Activated CD4-positive, alpha-beta T cell treated with anti-CD3 and anti-CD28 coated beads for 36 hours (primary cell): Measurements from ENCODE around the gene SNX6. TPM values are rescaled to one million over a fixed set of nuclear protein-coding genes. Genes with fewer than 3 reads are reported as not detected.

Source experiments
- ATAC-seq: fragments of 200-7000 bp; cut with Tn5 transposase; one replicate; pipeline ENCODE4 v1.10.0; 2021; ENCODE audit warnings: mild to moderate bottlenecking, moderate library complexity
- CTCF ChIA-PET: fragments of 350-600 bp; sonication (Branson Sonifier 250); formaldehyde crosslinking; loops from one replicate; lab custom pipeline; 2021; ENCODE audit warnings: antibody characterized with exemption; lab: Charles Lee
- POLR2A ChIA-PET: fragments of 350-600 bp; sonication (Branson Sonifier 250); formaldehyde crosslinking; loops from one replicate; lab custom pipeline; 2021; ENCODE audit warnings: antibody characterized with exemption, inconsistent platforms; lab: Charles Lee
- DNase-seq: peaks from one replicate; pipeline ENCODE4 v3.0.0-alpha.2; 2020
- H3K27ac Mint-ChIP-seq: one replicate; pipeline ENCODE4 v1.8.0; 2021; ENCODE audit warnings: mixed read lengths
- H3K27me3 Mint-ChIP-seq: one replicate; pipeline ENCODE4 v1.8.0; 2021; ENCODE audit warnings: mixed read lengths
- H3K36me3 Mint-ChIP-seq: one replicate; pipeline ENCODE4 v1.8.0; 2021; ENCODE audit warnings: low read depth, mixed read lengths
- H3K4me1 Mint-ChIP-seq: one replicate; pipeline ENCODE4 v1.8.0; 2021; ENCODE audit warnings: mixed read lengths
- H3K4me3 Mint-ChIP-seq: one replicate; pipeline ENCODE4 v1.8.0; 2021; ENCODE audit warnings: mild to moderate bottlenecking, moderate library complexity, mixed read lengths
- H3K9me3 Mint-ChIP-seq: one replicate; pipeline ENCODE4 v1.8.0; 2021; ENCODE audit warnings: low read depth, mixed read lengths
- intact Hi-C, 2 experiments: fragments of 100-400 bp; cut with DNase I in 1 of 2; cut with micrococcal nuclease in 1 of 2; formaldehyde crosslinking; loops; one replicate each; pipeline versions ENCODE4 v1.14.2 to v1.15.1; 2022 to 2024; cut with DNase I, micrococcal nuclease
- total RNA-seq, 2 experiments: library from RNA; stranded (reverse); gene quantifications; one replicate each; pipeline ENCODE4 v1.2.3, GENCODE V29; 2021

SNX6 gene
- total RNA-seq, 2 experiments from 2014 or later: 77.3 to 78.7 TPM

DNA sequence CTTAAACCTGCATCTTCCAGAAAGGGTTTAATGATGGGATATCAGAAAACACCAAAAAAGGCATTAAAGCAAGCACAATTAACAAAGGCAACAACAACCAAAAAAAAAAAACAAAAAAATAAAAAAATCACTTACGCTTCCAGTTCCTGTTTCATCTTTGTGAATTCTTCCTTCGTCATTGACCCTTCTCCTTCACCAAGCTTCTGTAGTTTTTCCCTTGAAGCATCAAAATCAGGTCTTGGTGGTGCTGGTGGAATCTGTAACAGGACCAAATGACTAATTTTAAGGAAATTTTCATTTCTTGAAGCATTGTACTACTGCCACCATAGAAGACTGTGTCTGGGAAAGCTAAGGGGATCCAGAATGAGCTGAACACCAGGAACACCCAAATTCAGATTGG, 24.5 kb downstream of the SNX6 start:
- ChIA-PET POLR2A (no interaction called here), CTCF (interaction anchor here (0.6 kb wide), 2 partner anchors 654 to 810 kb away, joined by 3 to 4 read pairs; no protein-coding TSS in a partner anchor)
- Mint-ChIP-seq H3K9me3 (no peaks in the 10 kb centered on the region), H3K4me3 (no peak overlapping the region), H3K36me3 (peaks cover 41% of the 10 kb centered on the region), H3K27me3 (no peaks in the 10 kb centered on the region), H3K4me1 (peaks cover 3% of the 10 kb centered on the region), H3K27ac (no peak overlapping the region)
- ATAC-seq (no peak), DNase-seq (no peak)
- intact Hi-C loops: no loop called here

DNA sequence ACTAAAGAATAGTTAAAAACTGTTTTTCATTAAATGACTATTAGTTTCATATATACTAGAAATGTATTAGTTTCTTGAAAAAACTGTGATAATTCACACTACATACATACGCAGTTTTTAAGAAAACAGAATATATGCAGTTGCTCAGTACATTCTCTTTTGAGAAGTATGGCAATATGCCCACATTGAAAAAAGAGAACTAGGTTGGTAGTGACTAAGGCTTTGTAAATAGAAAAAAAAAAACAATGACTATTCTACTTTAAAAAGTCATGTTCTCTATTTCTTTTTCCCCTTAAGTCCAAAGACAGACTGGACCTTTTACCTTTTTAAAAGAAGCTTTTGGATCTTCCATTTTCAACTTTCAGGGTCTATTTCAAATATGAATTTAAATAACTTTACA, 25.0 kb downstream of the SNX6 start:
- intact Hi-C loops: no loop called here
- H3K9me3 Mint-ChIP-seq: no peaks in the 10 kb centered on the region
- POLR2A ChIA-PET: no interaction called here
- H3K4me1 Mint-ChIP-seq: peaks cover 3% of the 10 kb centered on the region
- H3K36me3 Mint-ChIP-seq: peaks cover 40% of the 10 kb centered on the region
- CTCF ChIA-PET: interaction anchor here (0.6 kb wide), 2 partner anchors 653 to 810 kb away, joined by 3 to 4 read pairs; no protein-coding TSS in a partner anchor
- H3K4me3 Mint-ChIP-seq: no peak overlapping the region
- no peak for ATAC-seq
- no peak overlapping the region for H3K27ac Mint-ChIP-seq
- no peaks in the 10 kb centered on the region for H3K27me3 Mint-ChIP-seq
- no peak for DNase-seq

DNA sequence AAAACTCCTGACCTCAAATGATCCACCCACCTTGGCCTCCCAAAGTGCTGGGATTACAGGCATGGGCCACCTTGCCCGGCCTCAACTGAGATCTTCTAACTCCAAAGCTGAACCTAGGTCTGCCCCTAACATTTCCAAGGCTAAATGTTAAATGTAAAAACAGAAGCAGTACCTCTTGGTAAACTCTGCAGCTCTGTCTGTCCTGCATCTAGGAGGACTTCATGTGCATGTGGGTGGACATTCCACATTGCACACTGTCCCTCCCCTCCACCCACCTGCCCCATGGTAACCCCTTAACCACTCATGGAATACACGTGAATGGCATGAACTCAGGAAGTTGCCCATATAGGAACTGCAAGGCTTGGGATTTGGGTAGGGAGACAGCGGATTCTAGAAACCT, 33.1 kb downstream of the SNX6 start:
- intact Hi-C loops: no loop called here
- H3K27ac Mint-ChIP-seq: no peak overlapping the region
- no peaks in the 10 kb centered on the region for H3K4me1 Mint-ChIP-seq

DNA sequence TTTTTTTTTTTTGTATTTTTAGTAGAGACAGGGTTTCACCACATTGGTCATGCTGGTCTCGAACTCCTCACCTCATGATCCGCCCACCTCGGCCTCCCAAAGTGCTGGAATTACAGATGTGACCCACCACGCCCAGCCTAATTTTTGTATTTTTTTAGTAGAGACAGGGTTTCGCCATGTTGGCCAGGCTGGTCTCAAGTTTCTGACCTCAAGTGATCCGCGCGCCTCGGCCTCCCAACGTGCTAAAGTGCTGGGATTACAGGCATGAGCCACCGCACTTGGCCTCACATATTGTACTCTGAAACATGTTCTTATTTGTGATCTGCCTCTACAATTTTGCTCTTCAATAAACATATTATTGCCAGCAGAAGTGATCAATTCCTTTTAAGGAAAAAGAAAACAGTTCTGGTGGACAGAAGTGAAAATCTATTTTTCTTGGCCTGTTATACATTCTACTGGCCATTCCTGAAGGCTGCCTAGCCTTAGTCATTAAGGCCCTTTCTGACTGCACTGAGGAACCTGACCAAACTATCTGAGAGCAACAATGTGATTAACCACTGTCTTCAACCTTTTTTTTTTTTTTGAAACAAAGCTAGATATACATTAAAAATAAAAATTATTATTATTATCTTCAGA, 36.1 kb downstream of the SNX6 start:
- Mint-ChIP-seq H3K9me3 (no peaks in the 10 kb centered on the region), H3K4me3 (no peak overlapping the region), H3K36me3 (peaks cover 48% of the 10 kb centered on the region), H3K4me1 (peaks cover 3% of the 10 kb centered on the region), H3K27me3 (no peaks in the 10 kb centered on the region), H3K27ac (no peak overlapping the region)
- POLR2A ChIA-PET: no interaction called here
- ATAC-seq (no peak), DNase-seq (no peak)
- intact Hi-C loops: no loop called here
- CTCF ChIA-PET: no interaction called here

More for the DNA sequence above, 33.1 kb downstream of the SNX6 start:
- H3K36me3 Mint-ChIP-seq: peaks cover 52% of the 10 kb centered on the region
- ATAC-seq (no peak), DNase-seq (no peak)
- POLR2A ChIA-PET: interaction anchor here (0.6 kb wide), 1 partner anchor 66 kb away, joined by 4 read pairs; no protein-coding TSS in a partner anchor
- CTCF ChIA-PET: interaction anchor here (0.6 to 0.8 kb wide), 3 partner anchors 24 to 631 kb away, joined by 3 to 6 read pairs (median 3); no protein-coding TSS in a partner anchor
- no peaks in the 10 kb centered on the region for H3K27me3 Mint-ChIP-seq
- no peaks in the 10 kb centered on the region for H3K9me3 Mint-ChIP-seq
- no peak overlapping the region for H3K4me3 Mint-ChIP-seq

DNA sequence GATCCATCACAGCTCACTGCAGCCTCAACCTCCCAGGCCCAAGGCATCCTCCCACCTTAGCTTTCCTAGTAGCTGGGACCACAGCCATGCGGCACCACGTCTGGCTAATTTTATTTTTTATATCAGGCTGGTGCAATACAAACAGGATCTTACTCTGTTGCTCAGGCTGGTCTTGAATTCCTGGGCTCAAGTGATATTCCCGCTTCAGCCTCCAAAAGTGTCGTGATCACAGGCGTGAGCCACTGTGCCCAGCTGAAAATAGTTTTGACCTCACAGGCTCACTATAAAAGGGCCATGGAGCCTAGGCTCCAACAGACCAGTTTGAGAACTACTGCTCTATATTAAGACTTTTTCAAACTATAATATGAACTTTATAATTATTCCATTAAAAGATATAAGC, 37.3 kb downstream of the SNX6 start:
- CTCF ChIA-PET: interaction anchor here (0.6 kb wide), 1 partner anchor 314 kb away, joined by 3 read pairs; no protein-coding TSS in a partner anchor
- Mint-ChIP-seq H3K9me3 (no peaks in the 10 kb centered on the region), H3K27ac (no peak overlapping the region), H3K4me3 (no peak overlapping the region), H3K27me3 (no peaks in the 10 kb centered on the region), H3K4me1 (peaks cover 3% of the 10 kb centered on the region), H3K36me3 (peaks cover 45% of the 10 kb centered on the region)
- DNase-seq (no peak), ATAC-seq (no peak)
- POLR2A ChIA-PET: no interaction called here
- intact Hi-C loops: no loop called here

DNA sequence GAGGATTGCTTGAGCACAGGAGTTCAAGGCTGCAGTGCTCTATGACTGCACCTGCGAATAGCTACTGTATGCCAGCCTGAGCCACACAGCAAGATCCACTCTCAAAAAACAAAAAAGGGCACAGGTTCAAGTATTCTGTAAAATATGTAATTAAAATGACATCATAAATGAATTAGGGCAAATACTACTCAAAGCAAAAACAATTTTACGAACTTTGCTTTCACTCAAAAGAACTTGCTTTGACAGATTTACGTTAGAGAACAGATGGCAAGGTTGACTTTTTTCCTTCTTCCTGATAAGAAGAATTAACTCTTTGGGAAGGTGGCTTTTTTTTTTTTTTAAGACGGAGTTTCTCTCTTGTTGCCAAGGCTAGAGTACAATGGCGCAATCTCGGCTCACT, 46.4 kb downstream of the SNX6 start:
- Mint-ChIP-seq H3K27ac (no peak overlapping the region), H3K4me1 (no peaks in the 10 kb centered on the region), H3K9me3 (no peaks in the 10 kb centered on the region), H3K27me3 (no peaks in the 10 kb centered on the region), H3K36me3 (peaks cover 39% of the 10 kb centered on the region), H3K4me3 (no peak overlapping the region)
- ChIA-PET CTCF (interaction anchor here (0.8 kb wide), 1 partner anchor 284 kb away, joined by 3 read pairs; no protein-coding TSS in a partner anchor), POLR2A (no interaction called here)
- intact Hi-C loops: no loop called here
- no peak for ATAC-seq
- DNase-seq: no peak

DNA sequence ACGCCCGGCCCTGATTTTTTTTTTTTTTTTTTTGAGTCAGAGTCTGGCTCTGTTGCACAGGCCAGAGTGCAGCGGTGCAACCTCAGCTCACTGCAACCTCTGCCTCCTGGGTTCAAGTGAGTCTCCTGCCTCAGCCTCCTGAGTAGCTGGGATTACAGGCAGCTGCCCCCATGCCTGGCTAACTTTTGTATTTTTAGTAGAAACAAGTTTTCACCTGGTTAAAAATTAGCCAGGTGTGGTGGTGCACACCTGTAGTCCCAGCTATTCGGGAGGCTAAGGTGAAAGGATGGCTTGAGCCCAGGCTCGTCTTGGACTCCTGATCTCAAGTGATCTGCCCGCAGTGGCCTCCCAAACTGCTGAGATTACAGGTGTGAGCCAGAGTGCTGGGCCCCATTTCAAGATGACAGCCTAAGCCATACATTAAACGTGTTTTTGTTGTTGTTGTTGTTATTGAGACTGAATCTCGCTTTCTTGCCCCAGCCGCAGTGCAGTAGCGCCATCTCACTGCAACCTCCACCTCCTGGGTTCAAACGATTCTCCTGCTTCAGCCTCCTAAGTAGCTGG, 47.7 kb downstream of the SNX6 start:
- DNase-seq: no peak
- CTCF ChIA-PET: interaction anchor here (0.7 kb wide), 1 partner anchor 14 kb away, joined by 4 read pairs; no protein-coding TSS in a partner anchor
- Mint-ChIP-seq H3K4me3 (no peak overlapping the region), H3K4me1 (no peaks in the 10 kb centered on the region), H3K9me3 (no peaks in the 10 kb centered on the region), H3K36me3 (peaks cover 40% of the 10 kb centered on the region), H3K27me3 (no peaks in the 10 kb centered on the region), H3K27ac (no peak overlapping the region)
- intact Hi-C loops: no loop called here
- ATAC-seq: no peak
- POLR2A ChIA-PET: no interaction called here

DNA sequence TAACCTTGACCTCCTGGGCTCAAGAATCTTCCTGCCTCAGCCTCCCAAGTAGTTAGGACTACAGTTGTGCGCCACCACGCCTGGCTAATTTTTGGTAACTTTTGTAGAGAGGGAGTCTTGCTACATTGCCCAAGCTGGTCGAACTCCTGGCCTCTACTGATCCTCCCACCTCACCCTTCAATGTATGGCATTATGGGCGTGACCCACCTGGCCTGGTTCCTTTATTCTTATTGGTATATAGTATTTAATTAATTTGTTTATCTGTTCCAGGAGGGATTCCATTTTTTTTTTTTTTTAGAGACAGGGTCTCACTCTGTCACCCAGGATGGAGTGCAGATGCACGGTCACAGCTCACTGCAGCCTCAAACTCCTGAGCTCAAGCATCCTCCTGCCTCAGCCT, 49.6 kb downstream of the SNX6 start:
- ATAC-seq (no peak), DNase-seq (no peak)
- Mint-ChIP-seq H3K27ac (no peak overlapping the region), H3K4me1 (no peaks in the 10 kb centered on the region), H3K4me3 (no peak overlapping the region), H3K9me3 (no peaks in the 10 kb centered on the region), H3K36me3 (peaks cover 33% of the 10 kb centered on the region), H3K27me3 (no peaks in the 10 kb centered on the region)
- intact Hi-C loops: no loop called here
- ChIA-PET POLR2A (no interaction called here), CTCF (no interaction called here)

DNA sequence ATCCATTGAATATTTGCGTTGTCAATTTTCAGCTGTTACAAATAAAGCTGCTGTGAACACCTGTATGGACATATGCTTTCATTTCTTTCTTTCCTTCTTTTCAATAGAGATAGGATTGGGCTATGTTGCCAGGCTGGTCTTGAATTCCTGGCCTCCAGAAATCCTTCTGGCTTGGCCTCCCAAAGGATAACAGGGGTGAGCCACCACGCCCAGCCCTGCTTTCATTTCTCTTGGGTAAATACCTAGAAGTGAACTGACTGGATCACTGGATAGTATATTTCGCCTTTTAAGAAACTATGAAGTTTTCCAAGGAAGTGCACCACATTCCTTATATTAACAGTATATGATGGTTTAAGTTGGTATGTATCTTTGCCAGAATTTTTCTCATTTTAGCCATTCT, 58.2 kb downstream of the SNX6 start:
- CTCF ChIA-PET: no interaction called here
- Mint-ChIP-seq H3K27me3 (no peaks in the 10 kb centered on the region), H3K9me3 (no peaks in the 10 kb centered on the region), H3K36me3 (peaks cover 32% of the 10 kb centered on the region), H3K4me3 (no peak overlapping the region), H3K4me1 (no peaks in the 10 kb centered on the region), H3K27ac (no peak overlapping the region)
- intact Hi-C loops: no loop called here
- POLR2A ChIA-PET: no interaction called here
- ATAC-seq (no peak), DNase-seq (no peak)

DNA sequence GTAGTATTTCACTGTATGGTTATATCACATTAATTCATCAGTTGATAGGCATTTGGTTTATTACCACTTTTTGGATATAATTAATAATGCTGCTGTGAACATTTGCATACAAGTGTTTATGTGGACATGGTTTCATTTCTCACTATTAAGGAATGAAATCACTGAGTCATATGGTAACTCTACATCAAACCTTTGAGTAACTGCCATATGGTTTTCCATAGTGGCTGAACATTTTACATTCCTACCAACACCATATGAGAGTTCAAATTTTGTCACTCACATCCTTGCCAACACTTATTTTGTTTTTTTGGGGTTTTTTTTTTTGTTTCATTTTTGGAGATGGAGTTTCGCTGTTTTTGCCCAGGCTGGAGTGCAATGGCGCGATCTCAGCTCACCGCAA, 60.2 kb downstream of the SNX6 start:
- Mint-ChIP-seq H3K27me3 (no peaks in the 10 kb centered on the region), H3K27ac (no peak overlapping the region), H3K9me3 (no peaks in the 10 kb centered on the region), H3K4me3 (no peak overlapping the region), H3K36me3 (peaks cover 29% of the 10 kb centered on the region), H3K4me1 (no peaks in the 10 kb centered on the region)
- intact Hi-C loops: loop anchor here in 1 of 2 experiments (5.0 kb wide), 1 partner anchor 143 kb away; the partner anchor contains the start of gene CFL2
- CTCF ChIA-PET: no interaction called here
- DNase-seq: no peak
- POLR2A ChIA-PET: interaction anchor here (0.5 kb wide), 2 partner anchors 10 to 55 kb away, joined by 3 to 5 read pairs; no protein-coding TSS in a partner anchor
- no peak for ATAC-seq

DNA sequence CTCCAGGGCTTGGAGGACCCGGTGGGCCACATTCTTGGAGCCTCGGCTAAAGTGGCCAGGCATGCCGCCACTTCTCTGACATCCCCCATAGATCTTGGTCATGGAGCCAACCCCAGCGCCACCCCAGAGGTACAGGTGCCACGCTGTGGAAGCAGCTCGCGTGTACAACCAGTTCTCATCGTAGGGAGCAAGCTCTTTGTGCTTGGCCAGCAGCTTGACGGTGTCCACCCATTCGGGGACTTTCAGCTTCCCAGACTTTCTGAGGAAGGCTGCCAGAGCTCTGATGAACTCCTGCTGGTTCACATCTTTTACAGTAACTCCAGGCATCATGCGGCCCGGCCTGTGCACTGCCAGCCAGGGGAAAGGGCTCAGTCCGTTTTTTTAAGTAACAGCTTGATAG, 61.1 kb downstream of the SNX6 start:
- Mint-ChIP-seq H3K4me3 (no peak overlapping the region), H3K9me3 (no peaks in the 10 kb centered on the region), H3K27me3 (no peaks in the 10 kb centered on the region), H3K4me1 (no peaks in the 10 kb centered on the region), H3K27ac (no peak overlapping the region), H3K36me3 (peaks cover 29% of the 10 kb centered on the region)
- CTCF ChIA-PET: interaction anchor here (0.6 to 1.0 kb wide), 3 partner anchors 13 to 237 kb away, joined by 3 to 4 read pairs (median 4); no protein-coding TSS in a partner anchor
- DNase-seq (no peak), ATAC-seq (no peak)
- intact Hi-C loops: loop anchor here in 1 of 2 experiments (5.0 kb wide), 1 partner anchor 143 kb away; the partner anchor contains the start of gene CFL2
- POLR2A ChIA-PET: no interaction called here

DNA sequence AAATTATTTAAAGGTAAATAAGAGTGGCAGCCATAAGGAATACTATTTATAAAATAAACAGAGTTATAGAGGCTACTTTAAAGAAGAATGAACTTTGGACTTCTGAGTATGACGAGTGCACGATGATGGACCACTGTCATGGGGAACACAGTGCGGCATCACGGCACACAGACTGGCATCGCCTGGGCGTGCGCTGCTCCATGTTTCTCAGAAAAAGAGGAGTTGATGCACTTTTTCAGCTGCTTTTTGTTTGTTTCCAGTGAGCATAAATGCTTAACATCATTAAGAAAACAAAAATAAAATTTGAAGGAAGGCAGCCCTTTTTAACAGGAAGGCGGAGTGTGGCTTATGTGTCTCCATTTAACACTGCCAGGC, 67.2 kb downstream of the SNX6 start:
- intact Hi-C loops: no loop called here
- no peak overlapping the region for H3K4me3 Mint-ChIP-seq
- DNase-seq: no peak
- CTCF ChIA-PET: no interaction called here
- ATAC-seq: no peak
- no peaks in the 10 kb centered on the region for H3K4me1 Mint-ChIP-seq
- H3K36me3 Mint-ChIP-seq: peaks cover 8% of the 10 kb centered on the region
- POLR2A ChIA-PET: no interaction called here
- H3K9me3 Mint-ChIP-seq: no peaks in the 10 kb centered on the region
- H3K27me3 Mint-ChIP-seq: no peaks in the 10 kb centered on the region
- H3K27ac Mint-ChIP-seq: no peak overlapping the region
